PC-9 (cell line): Measurements from ENCODE around the gene VWDE. TPM values are rescaled to one million over a fixed set of nuclear protein-coding genes. Genes with fewer than 3 reads are reported as not detected.

Experiments used
- BruUV-seq: library from RNA; stranded (reverse); fragments of 400-500 nt; replicated peaks from 2 replicates; lab custom pipeline; 2021; lab: Mats Ljungman, UMichigan
- CTCF ChIA-PET: fragments of 300-600 bp; sonication (Branson Sonifier 250); formaldehyde crosslinking; loops from one replicate; lab custom pipeline; 2022; ENCODE audit warnings: antibody characterized with exemption; lab: Charles Lee
- POLR2A ChIA-PET: fragments of 300-600 bp; sonication (Branson Sonifier 250); formaldehyde crosslinking; loops from one replicate; lab custom pipeline; 2022; ENCODE audit warnings: antibody characterized with exemption; ENCODE audit not compliant: unreplicated experiment; lab: Charles Lee
- DNase-seq, 2 experiments: peaks; one replicate each; pipeline versions ENCODE4 v3.0.0 to v3.0.0-alpha.2; 2015 to 2022; ENCODE audit warnings: mixed read lengths in 1 of 2
- H2AFZ ChIP-seq: fragments of 200-600 bp; sonication (generic); 2 replicates; pipeline ENCODE4 v1.8.1; 2017; ENCODE audit warnings: antibody characterized with exemption
- H3F3A ChIP-seq: fragments of 200-600 bp; sonication (generic); 2 replicates; pipeline ENCODE4 v1.8.1; 2017; ENCODE audit warnings: antibody characterized with exemption, mild to moderate bottlenecking, low read depth; ENCODE audit not compliant: insufficient read depth
- H3K27ac ChIP-seq: fragments of 200-600 bp; sonication (generic); 2 replicates; pipeline ENCODE4 v1.6.1; 2016; ENCODE audit warnings: mixed run types
- H3K27me3 ChIP-seq: fragments of 200-600 bp; sonication (generic); 2 replicates; pipeline ENCODE4 v1.6.1; 2016; ENCODE audit warnings: low read depth, mixed run types; ENCODE audit not compliant: insufficient read depth
- H3K36me3 ChIP-seq: fragments of 200-600 bp; sonication (generic); 2 replicates; pipeline ENCODE4 v1.6.1; 2016; ENCODE audit warnings: low read depth, mixed run types
- H3K4me1 ChIP-seq: fragments of 200-600 bp; sonication (generic); replicated peaks from 2 replicates; pipeline ENCODE4 v1.6.1; 2016; ENCODE audit warnings: mixed run types; ENCODE audit not compliant: insufficient read depth
- H3K4me2 ChIP-seq: fragments of 200-600 bp; sonication (generic); 2 replicates; pipeline ENCODE4 v1.6.1; 2017; ENCODE audit warnings: mixed run types
- H3K4me3 ChIP-seq: fragments of 200-600 bp; sonication (generic); 2 replicates; pipeline ENCODE4 v1.6.1; 2016; ENCODE audit warnings: mixed run types
- H3K79me2 ChIP-seq: fragments of 200-600 bp; sonication (generic); 2 replicates; pipeline ENCODE4 v1.6.1; 2017; ENCODE audit warnings: low read depth, mixed run types
- H3K9me2 ChIP-seq: fragments of 200-600 bp; sonication (generic); 2 replicates; pipeline ENCODE4 v1.8.1; 2017; ENCODE audit warnings: mild to moderate bottlenecking; ENCODE audit not compliant: insufficient read depth
- H3K9me3 ChIP-seq: fragments of 200-600 bp; sonication (generic); 2 replicates; pipeline ENCODE4 v1.8.1; 2016; ENCODE audit warnings: low read depth; ENCODE audit not compliant: insufficient read depth
- H4K20me1 ChIP-seq: fragments of 200-600 bp; sonication (generic); 2 replicates; pipeline ENCODE4 v1.8.1; 2017; ENCODE audit not compliant: insufficient read depth
- CTCF ChIP-seq: fragments of 200-600 bp; sonication (generic); conservative IDR thresholded peaks from 2 replicates; pipeline ENCODE4 v1.6.1; 2017; ENCODE audit warnings: mixed run types, antibody characterized with exemption, mild to moderate bottlenecking, moderate library complexity
- EZH2 ChIP-seq: fragments of 200-600 bp; sonication (generic); IDR thresholded peaks from 2 replicates; pipeline ENCODE4 v1.8.0; 2017; ENCODE audit warnings: antibody characterized with exemption, low read depth
- intact Hi-C: fragments of 100-400 bp; cut with micrococcal nuclease; formaldehyde crosslinking; loops from one replicate; pipeline ENCODE4 v1.10.0; 2022; ENCODE audit not compliant: unreplicated experiment
- total RNA-seq: library from RNA; stranded (reverse); gene quantifications from 2 replicates; pipeline ENCODE4 v1.2.3, GENCODE V29; 2021

VWDE gene
- total RNA-seq, 1 experiment from 2014 or later: 27.3 TPM

GRCh38 chr7:12297283-12298108, 106.2 kb downstream of the VWDE start:
- ChIA-PET POLR2A (interaction anchor here (0.7 kb wide), 1 partner anchor 311 kb away, joined by 5 read pairs; no protein-coding TSS in a partner anchor), CTCF (interaction anchor here (0.6 kb wide), 1 partner anchor 220 kb away, joined by 3 read pairs; no protein-coding TSS in a partner anchor)
- peak; percentile 60 to 94 for DNase-seq

GRCh38 chr7:12296051-12296570, 107.6 kb downstream of the VWDE start:
- H3K4me2 ChIP-seq: no peak overlapping the region
- H3K79me2 ChIP-seq: no peaks in the 10 kb centered on the region
- no peaks in the 10 kb centered on the region for H3K9me2 ChIP-seq
- TF ChIP-seq CTCF: no peak
- no peak for TF ChIP-seq EZH2
- CTCF ChIA-PET: no interaction called here
- H3F3A ChIP-seq: peaks cover 5% of the 10 kb centered on the region; the same call in 1 of the 2 replicates
- H3K4me3 ChIP-seq: no peak overlapping the region
- no peaks in the 10 kb centered on the region for H3K27me3 ChIP-seq
- H4K20me1 ChIP-seq: no peaks in the 10 kb centered on the region
- POLR2A ChIA-PET: no interaction called here
- peaks cover 18% of the 10 kb centered on the region for H3K4me1 ChIP-seq
- intact Hi-C loops: loop anchor here (2.0 kb wide), 1 partner anchor 85 kb away; the partner anchor contains the start of gene TMEM106B
- BruUV-seq: no TSS peak
- peaks cover 6% of the 10 kb centered on the region; the same call in 1 of the 2 replicates for H3K9me3 ChIP-seq
- no peak overlapping the region for H3K27ac ChIP-seq
- no peaks in the 10 kb centered on the region for H3K36me3 ChIP-seq
- DNase-seq: no peak
- no peak overlapping the region for H2AFZ ChIP-seq

More at GRCh38 chr7:12297283-12298108, 106.2 kb downstream of the VWDE start:
- no TSS peak for BruUV-seq
- H3K79me2 ChIP-seq: no peaks in the 10 kb centered on the region
- H3K4me3 ChIP-seq: no peak overlapping the region
- no peak overlapping the region for H2AFZ ChIP-seq
- no peaks in the 10 kb centered on the region for H3K27me3 ChIP-seq
- no peaks in the 10 kb centered on the region for H3K36me3 ChIP-seq
- no peaks in the 10 kb centered on the region for H3K9me2 ChIP-seq
- TF ChIP-seq EZH2 (no peak), CTCF (no peak)
- peak overlapping the region; percentile 49; the same call in 1 of the 2 replicates for H3K4me2 ChIP-seq
- H3F3A ChIP-seq: peaks cover 5% of the 10 kb centered on the region; the same call in 1 of the 2 replicates
- peak overlapping the region; percentile 14; the same call in 1 of the 2 replicates for H3K27ac ChIP-seq
- no peaks in the 10 kb centered on the region for H4K20me1 ChIP-seq
- intact Hi-C loops: loop anchor here (2.0 kb wide), 1 partner anchor 87 kb away; the partner anchor contains the start of gene TMEM106B
- H3K9me3 ChIP-seq: no peaks in the 10 kb centered on the region; the same call in 1 of the 2 replicates
- peaks cover 18% of the 10 kb centered on the region for H3K4me1 ChIP-seq

GRCh38 chr7:12294701-12295100, 109.0 kb downstream of the VWDE start:
- ChIA-PET CTCF (no interaction called here), POLR2A (no interaction called here)
- no peaks in the 10 kb centered on the region for H4K20me1 ChIP-seq
- H3K4me3 ChIP-seq: no peak overlapping the region
- no peaks in the 10 kb centered on the region for H3K79me2 ChIP-seq
- no peak for TF ChIP-seq EZH2
- no peak for TF ChIP-seq CTCF
- H3K36me3 ChIP-seq: no peaks in the 10 kb centered on the region
- DNase-seq: no peak
- H3K27me3 ChIP-seq: no peaks in the 10 kb centered on the region
- intact Hi-C loops: no loop called here
- no peaks in the 10 kb centered on the region for H3K9me2 ChIP-seq
- H3F3A ChIP-seq: peaks cover 5% of the 10 kb centered on the region; the same call in 1 of the 2 replicates
- peaks cover 18% of the 10 kb centered on the region for H3K4me1 ChIP-seq
- H3K27ac ChIP-seq: no peak overlapping the region
- BruUV-seq: no TSS peak
- H3K9me3 ChIP-seq: peaks cover 6% of the 10 kb centered on the region; the same call in 1 of the 2 replicates
- H3K4me2 ChIP-seq: no peak overlapping the region
- H2AFZ ChIP-seq: no peak overlapping the region
